GM21447 (cell line): ENCODE data around the gene GOLGA8R.
"Not testable (repeated sequence)": the region's sequence is repeated elsewhere in the genome, so short reads cannot be mapped to it uniquely, and the experiment has no call there.

Source experiments
- ATAC-seq: cut with Tn5 transposase; IDR thresholded peaks from one replicate; pipeline ENCODE4 v1.9.1; 2021; ENCODE audit not compliant: unreplicated experiment

The GOLGA8R gene

DNA sequence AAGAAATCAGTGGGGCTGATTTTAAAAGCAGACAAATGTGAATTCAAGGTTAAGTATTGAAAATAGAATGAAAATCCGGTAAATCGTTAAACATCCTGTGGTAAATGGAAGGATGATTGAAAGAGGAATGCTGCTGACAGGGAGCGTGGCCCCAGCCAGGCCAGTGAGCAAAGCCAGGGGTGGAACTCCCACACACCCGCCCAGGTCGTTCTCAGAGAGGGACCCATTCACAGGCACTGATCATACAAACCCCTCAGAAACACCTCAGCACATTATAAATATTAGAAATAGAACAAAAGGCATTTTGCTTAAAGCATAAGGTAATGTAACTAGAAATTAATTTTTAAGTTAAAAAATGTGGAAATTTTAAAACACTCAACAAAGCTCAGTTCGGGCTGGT is 59.0 kb downstream of the GOLGA8R start:
- ATAC-seq, result not testable (repeated sequence)
